ENCODE results near the gene AKAP11. TPM values are rescaled to one million over a fixed set of nuclear protein-coding genes. Genes with fewer than 3 reads are reported as not detected.

The AKAP11 gene
- total RNA-seq, 1 donor from 2014 or later: 26.6 TPM

DNA sequence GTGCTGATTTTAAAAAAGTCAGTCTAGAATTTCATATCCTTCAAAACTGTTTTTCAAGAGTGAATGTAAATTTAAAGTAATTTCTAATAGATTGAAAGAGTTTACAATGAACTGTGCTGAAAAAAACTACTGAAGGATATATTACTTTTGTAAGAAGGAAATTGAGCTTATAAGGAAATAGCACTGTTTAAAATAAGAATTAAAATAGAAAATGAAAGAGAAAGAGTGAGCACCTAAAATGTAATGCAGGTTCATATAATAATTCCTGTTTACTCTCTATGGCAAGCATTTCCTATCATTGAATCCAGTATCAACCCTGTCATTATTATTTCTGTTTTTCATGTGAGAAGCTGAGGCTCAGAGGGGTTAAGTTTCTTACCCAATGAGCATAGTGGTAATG lies 57.3 kb downstream of the AKAP11 start:
- no peak for DNase-seq (ENCODE audit: low read depth)

GRCh38 chr13:42331009-42331408 lies 59.1 kb downstream of the AKAP11 start:
- DNase-seq (ENCODE audit: low read depth): no peak

DNA sequence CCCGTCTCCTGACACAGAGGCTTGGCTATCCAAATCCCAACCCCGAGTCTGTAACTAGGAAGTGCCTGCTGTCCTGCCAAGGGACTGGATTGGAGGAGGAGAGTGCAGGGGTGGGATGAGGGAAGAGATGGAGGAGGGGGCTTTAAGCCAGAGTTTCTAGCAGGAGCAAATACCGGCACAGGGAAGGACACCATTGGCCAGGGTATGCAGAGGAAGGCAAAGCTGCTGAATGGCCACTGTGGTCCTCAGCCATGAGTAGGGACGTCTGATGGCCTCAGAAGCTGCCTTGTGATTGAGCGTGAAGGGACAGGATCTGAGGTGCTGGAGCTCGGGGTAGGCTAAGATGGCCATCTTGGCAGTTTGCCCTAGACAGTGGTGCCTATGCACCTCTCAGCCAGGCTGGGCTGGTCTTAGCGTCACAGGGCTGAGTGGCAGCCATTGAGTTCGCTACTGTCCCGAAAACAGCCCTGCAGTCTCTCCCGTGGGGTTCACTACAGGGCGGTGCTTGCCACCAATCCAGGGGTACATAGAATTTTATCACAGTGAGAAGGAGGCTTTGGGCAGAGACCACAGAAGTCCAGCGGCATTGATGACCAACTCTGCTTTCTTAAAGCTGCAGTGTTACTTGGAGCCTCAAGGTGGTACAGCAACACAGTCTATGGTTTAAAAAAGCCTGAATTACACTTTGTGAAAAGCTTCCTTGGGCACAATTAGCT lies 61.8 kb downstream of the AKAP11 start:
- peak; percentile 18 for DNase-seq (ENCODE audit: low read depth)

DNA sequence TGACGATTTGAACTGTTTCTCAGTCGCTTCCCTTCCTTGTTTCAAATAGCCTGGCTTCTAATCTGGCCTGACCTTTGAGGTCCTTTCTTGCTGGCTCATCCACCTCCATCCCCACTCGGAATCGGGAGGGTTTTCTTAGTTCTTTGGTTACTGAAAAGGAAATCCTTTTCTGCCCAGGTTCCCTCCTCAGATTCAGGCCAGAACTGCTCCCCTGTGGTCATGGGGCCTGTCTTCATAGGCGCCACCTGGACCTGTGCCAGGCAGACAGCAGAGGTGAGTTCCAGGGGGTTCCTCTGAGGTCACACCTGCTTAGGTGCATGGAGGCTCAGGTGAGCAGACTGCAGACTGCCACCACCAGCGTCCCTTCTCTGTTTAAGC lies 62.4 kb downstream of the AKAP11 start:
- no peak for DNase-seq (ENCODE audit: low read depth)

GRCh38 chr13:42337808-42338600 lies 66.1 kb downstream of the AKAP11 start:
- DNase-seq (ENCODE audit: low read depth): no peak

- DNase-seq (ENCODE audit: low read depth): peak; percentile 14
Observed at GRCh38 chr13:42345367-42345766, 73.4 kb downstream of the AKAP11 start.

DNA sequence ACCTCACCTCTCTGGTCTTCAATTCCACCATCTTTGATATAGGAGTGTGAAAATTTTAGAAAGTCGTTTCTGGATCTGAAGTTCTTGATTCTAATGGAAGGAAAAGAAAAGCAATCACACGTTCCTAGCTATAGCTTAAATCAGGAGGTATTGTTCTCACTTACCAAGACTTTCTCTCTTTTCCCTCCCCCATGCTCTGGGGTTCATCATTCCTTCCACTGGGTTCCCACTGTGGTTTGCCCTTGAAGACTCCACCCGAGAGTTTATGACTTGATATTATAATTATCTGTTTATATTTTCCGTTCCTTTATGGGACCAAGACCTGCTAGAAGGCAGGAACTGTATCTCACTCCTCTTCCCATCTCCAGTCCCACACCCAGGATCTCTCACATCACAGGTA lies 76.6 kb downstream of the AKAP11 start:
- no peak for DNase-seq (ENCODE audit: low read depth)

DNA sequence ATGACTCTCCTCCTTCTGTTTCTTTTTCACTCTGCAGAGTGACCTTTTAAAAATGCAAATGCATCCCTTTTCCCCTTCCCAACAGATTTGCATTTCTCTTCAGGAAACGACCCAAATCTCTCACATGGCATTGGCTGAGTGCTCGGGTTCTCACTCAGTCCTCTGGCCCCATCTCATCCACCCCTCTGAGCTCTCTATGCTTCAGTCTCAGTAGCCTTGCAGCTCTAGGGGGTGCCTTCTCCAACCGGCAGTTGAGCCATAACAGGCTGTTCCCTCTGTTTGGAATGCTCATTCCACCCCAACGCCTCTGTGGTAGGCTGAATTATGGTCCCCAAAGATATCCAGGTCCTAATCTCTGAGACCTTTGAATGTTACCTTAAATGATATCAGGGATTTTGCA lies 78.2 kb downstream of the AKAP11 start:
- no peak for DNase-seq (ENCODE audit: low read depth)

DNA sequence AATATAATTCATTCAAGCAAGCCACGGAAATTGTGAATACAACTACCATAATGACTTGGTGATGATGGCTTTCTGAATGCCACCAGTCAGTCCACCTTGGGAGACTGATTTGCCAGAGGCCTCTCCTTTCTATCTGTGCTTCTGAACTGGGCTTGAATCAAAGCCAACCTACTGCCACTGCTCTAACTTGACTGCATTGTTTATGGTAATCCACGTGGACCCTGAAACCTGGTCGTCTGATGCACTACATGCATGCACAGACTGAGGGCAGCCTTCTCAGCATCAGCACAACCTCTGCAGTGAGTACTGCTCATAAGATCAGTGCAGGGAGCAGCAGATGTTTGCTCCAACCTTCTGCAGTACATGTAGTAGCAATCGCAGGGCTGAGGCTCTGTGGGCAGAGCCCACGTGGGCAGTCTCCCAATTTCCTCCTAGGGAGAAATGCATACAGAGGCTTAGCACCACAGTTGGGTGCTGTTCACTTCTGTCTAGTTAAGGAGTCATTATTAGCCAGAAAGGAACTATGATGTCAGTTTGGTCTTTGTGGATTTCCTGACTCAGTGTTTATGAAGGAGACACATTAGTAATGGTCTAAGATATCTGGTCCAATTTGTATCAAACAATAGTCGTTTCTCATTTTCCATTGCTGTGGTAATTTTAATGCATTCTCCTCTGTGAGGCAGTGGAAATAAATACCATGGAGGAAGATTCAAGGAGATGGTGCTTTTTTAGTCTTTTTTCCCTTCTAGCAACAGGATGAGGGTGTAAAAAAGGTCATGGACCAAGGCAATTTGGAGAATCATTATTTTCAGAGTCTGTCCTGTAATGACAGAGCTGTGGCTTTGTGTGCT lies 82.5 kb downstream of the AKAP11 start:
- peak; percentile 41 for DNase-seq (ENCODE audit: low read depth)

- DNase-seq (ENCODE audit: low read depth): no peak
Observed at GRCh38 chr13:42355092-42355485, 83.1 kb downstream of the AKAP11 start.

- no peak for DNase-seq (ENCODE audit: low read depth)
Observed at GRCh38 chr13:42355491-42356183, 83.7 kb downstream of the AKAP11 start.

DNA sequence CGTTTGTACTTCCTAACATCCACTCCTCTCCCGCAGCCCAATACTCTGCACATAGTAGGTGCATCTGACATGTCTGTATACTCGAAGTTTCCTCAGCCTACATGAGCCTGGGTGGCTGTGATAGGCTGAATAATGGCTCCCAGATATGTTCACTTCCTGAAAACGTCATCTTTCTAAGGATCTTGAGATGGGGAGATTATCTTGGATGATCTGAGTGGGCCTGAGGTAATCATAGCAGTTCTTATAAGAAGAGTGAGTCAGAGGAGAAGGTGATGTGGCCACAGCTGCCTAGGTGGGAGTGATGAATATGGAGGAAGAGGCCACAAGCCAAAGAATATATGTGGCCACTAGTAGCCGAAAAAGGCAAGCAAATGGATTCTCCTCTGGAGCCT lies 84.2 kb downstream of the AKAP11 start:
- DNase-seq (ENCODE audit: low read depth): no peak

GRCh38 chr13:42360046-42360574 lies 88.2 kb downstream of the AKAP11 start:
- DNase-seq (ENCODE audit: low read depth): no peak

- DNase-seq (ENCODE audit: low read depth): peak; percentile 27
Observed at GRCh38 chr13:42361701-42362100, 89.7 kb downstream of the AKAP11 start.

- peak; percentile 53 for DNase-seq (ENCODE audit: low read depth)
Observed at GRCh38 chr13:42363941-42364612, 92.1 kb downstream of the AKAP11 start.

DNA sequence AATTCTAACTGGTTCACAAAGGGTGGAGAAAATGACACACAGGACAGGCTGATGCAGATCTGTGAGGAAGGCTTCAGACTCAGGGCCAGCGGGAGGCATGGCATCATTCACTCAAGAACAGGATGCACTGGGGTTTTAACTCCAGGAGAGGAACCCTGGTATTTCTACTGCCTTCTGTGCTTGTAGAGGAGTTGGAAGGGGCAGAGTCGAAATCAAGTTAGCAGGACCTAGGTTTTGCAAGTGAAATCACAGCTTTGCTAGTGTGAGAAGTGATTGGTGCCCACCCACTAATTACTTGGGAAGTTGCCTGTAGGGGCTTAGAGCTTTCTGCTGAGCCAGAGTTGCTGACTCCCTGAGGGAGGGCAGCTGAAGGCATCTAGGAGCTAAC lies 92.7 kb downstream of the AKAP11 start:
- no peak for DNase-seq (ENCODE audit: low read depth)

- DNase-seq (ENCODE audit: low read depth): no peak
Observed at GRCh38 chr13:42367831-42368230, 95.9 kb downstream of the AKAP11 start.

DNA sequence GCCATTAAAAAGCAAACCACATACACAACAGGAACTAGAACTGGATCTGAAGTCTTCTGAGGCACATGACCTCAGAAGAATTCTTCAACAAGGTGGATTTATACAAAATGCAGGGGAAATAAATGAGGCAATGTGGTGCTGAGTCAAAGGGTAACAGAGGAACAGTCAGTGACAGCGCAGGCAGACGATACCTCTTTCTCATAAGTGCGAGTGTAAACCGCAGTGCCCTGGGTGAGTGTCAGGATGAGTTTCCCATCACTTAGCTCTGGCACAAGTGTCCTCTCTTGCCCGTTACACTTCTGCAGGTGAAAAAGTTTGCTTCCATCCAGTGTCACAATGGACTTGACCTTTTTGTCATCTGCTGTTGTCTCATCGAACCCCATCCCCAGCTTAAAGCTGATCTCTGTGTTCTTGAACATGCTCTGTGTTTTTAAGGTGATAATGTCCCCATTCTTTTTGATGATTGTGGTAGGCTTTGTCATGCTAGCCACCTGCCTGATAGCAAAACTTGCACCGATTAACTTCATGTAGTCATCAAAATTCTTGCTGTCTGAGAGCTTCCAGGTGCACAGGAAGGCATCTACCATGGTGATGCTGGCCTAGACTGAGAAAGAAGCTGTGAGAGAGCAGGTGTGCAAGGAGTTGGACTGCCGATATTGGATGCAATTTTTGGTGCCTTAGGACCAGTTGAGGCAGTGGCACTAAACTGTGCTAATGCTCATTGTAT lies 97.3 kb downstream of the AKAP11 start:
- no peak for DNase-seq (ENCODE audit: low read depth)

GRCh38 chr13:42370229-42370628 lies 98.3 kb downstream of the AKAP11 start:
- DNase-seq (ENCODE audit: low read depth): no peak
